ENCODE measurements around the gene USF3. TPM values are rescaled to one million over a fixed set of nuclear protein-coding genes. Genes with fewer than 3 reads are reported as not detected.

The USF3 gene
- total RNA-seq, 4 donors from 2014 or later, result 11.5 to 18.3 (median 12.6) TPM

DNA sequence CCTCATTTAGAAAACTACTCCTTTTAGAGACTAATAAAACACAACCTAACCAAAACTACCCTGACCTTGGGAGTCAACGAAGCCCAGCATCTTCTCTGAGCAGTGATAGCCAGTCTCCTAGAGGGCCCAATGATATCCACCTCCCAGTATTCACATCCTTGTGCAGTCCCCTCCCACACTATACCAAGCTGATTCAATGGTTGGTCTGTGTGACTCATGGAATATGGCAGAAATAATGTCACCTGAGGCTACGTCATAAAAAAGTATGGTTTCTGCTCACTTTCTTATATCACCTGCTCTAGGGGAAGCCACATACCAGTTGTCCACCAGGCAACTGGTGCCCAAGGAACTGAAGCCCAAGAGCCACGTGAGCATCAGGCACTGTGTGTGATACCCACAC is 21.4 kb upstream of the USF3 start:
- TF ChIP-seq POLR2A (IDR thresholded peaks at IDR 0.05) (no peak), CTCF (IDR thresholded peaks at IDR 0.05) (no peak)
- H3K27me3 ChIP-seq, result no peaks in the 10 kb centered on the region
- H3K4me3 ChIP-seq, result no peak overlapping the region
- peaks cover 4 to 60% (median 6%) of the 10 kb centered on the region in 3 donors for H3K36me3 ChIP-seq
- intact Hi-C loops (cut with DNase I), result no loop called here
- H3K4me1 ChIP-seq, result no peaks in the 10 kb centered on the region
- H3K27ac ChIP-seq, result no peak overlapping the region
- no peaks in the 10 kb centered on the region for H3K9me3 ChIP-seq
- WGBS, 2 donors, result 77 to 100% methylated on average over 3 of the region's 3 CpGs
- DNase-seq, result no peak

GRCh38 chr3:113717308-113717707 is 20.9 kb upstream of the USF3 start:
- WGBS, 2 donors, result 90 to 97% methylated on average over 3 of the region's 3 CpGs
- no peak for DNase-seq
- Histone ChIP-seq H3K27ac (no peak overlapping the region), H3K4me3 (no peak overlapping the region), H3K36me3 (peaks cover 4 to 55% (median 6%) of the 10 kb centered on the region in 3 donors), H3K9me3 (no peaks in the 10 kb centered on the region), H3K27me3 (no peaks in the 10 kb centered on the region), H3K4me1 (no peaks in the 10 kb centered on the region)
- TF ChIP-seq CTCF (IDR thresholded peaks at IDR 0.05) (no peak), POLR2A (IDR thresholded peaks at IDR 0.05) (no peak)
- intact Hi-C loops (cut with DNase I), result no loop called here

DNA sequence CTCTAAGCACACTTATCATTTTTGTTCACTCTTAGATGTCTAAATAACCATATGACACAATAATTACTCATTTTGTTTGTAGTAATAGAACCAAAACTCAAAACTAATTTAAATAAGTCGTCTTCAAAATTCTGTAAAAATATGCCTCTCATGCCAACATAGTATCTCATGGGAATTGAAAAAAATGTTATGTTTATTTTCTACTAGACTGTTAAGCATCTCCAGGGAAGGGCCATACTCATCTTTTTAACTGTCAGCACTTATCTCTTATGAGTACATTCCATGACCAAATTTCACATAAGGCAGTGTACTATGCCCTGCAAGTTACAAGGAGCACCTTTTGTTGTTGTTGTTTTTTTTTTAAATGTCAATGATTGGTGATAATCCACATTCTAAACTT is 18.3 kb upstream of the USF3 start:
- no peaks in the 10 kb centered on the region for H3K27me3 ChIP-seq
- H3K36me3 ChIP-seq, result peaks cover 0 to 29% (median 0%) of the 10 kb centered on the region in 3 donors
- no peak overlapping the region for H3K4me3 ChIP-seq
- H3K4me1 ChIP-seq, result no peaks in the 10 kb centered on the region
- no peak overlapping the region for H3K27ac ChIP-seq
- no peak for DNase-seq
- no peak for TF ChIP-seq POLR2A (IDR thresholded peaks at IDR 0.05)
- TF ChIP-seq CTCF (IDR thresholded peaks at IDR 0.05), result no peak
- H3K9me3 ChIP-seq, result no peaks in the 10 kb centered on the region
- 56 to 60% methylated on average over 1 of the region's 1 CpG for WGBS, 2 donors
- intact Hi-C loops (cut with DNase I), result no loop called here

DNA sequence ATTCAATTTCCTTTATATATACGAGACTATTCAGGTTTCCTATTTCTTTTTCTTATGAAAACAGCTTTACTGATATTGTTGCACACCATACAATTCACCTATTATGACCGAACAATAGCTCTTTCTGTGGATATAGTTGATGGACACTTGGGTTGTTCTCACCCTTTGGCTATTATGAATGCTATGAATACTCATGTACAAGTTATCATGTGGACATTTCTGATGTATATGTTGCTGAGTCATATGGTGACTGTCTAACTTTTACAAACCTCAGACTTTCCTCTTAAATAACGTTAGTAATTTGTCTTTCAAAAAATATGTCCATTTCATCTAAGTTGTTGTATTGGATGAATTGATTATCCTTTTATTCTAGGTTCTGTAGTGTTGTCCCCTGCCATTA is 15.7 kb upstream of the USF3 start:
- no peak for TF ChIP-seq CTCF (IDR thresholded peaks at IDR 0.05)
- Histone ChIP-seq H3K4me1 (no peaks in the 10 kb centered on the region), H3K27me3 (peaks cover 0 to 3% (median 0%) of the 10 kb centered on the region in 4 donors), H3K4me3 (no peak overlapping the region), H3K36me3 (peaks cover 0 to 7% (median 0%) of the 10 kb centered on the region in 3 donors), H3K27ac (no peak overlapping the region), H3K9me3 (no peaks in the 10 kb centered on the region)
- 28 to 36% methylated on average over 3 of the region's 3 CpGs for WGBS, 2 donors
- intact Hi-C loops (cut with DNase I), result no loop called here
- DNase-seq, result no peak

DNA sequence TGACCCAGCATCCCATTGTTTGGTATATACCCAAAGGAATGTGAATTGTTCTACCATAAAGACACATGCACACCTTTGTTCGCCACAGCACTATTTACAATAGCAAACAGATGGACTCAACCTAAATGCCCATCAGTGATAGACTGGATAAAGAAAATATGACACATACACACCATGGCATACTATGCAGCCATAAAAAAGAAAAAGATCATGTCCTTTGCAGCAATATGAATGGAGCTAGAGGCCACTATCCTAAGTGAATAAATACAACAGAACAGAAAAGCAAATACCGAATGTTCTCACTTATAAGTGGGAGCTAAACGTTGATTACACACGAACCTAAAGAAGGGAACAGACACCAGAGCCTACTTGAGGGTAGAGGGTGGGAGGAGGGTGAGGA is 11.4 kb upstream of the USF3 start:
- Histone ChIP-seq H3K36me3 (no peaks in the 10 kb centered on the region), H3K4me1 (no peaks in the 10 kb centered on the region), H3K9me3 (no peaks in the 10 kb centered on the region), H3K4me3 (no peak overlapping the region), H3K27me3 (peaks cover 0 to 3% (median 0%) of the 10 kb centered on the region in 4 donors), H3K27ac (no peak overlapping the region)
- no peak for TF ChIP-seq CTCF (IDR thresholded peaks at IDR 0.05)
- TF ChIP-seq POLR2A (IDR thresholded peaks at IDR 0.05), result no peak
- intact Hi-C loops (cut with DNase I), result no loop called here
- DNase-seq, result no peak
- WGBS, 2 donors, result 88 to 94% methylated on average over 4 of the region's 4 CpGs

Data from esophagus squamous epithelium (tissue), 5 donors.